ENCODE results near the gene RALBP1. TPM values are rescaled to one million over a fixed set of nuclear protein-coding genes. Genes with fewer than 3 reads are reported as not detected.

Gene RALBP1
- total RNA-seq, 1 experiment from 2014 or later: 40.4 TPM

GRCh38 chr18:9550429-9550828 is 75.1 kb downstream of the RALBP1 start:
- Histone ChIP-seq H3K36me3 (ENCODE audit: insufficient read depth, low read length) (peaks cover 43% of the 10 kb centered on the region), H2AFZ (ENCODE audit: low read length) (no peak overlapping the region), H4K20me1 (ENCODE audit: insufficient read depth, low read depth, low read length) (no peaks in the 10 kb centered on the region), H3K9me2 (replicated peaks; ENCODE audit: insufficient read depth, low read length) (no peaks in the 10 kb centered on the region), H3K27me3 (ENCODE audit: low read length) (no peaks in the 10 kb centered on the region), H3K4me1 (ENCODE audit: low read length) (no peaks in the 10 kb centered on the region), H3K27ac (ENCODE audit: low read length) (no peak overlapping the region), H3K9ac (ENCODE audit: low read length) (no peak overlapping the region), H3K79me2 (ENCODE audit: low read length) (0 out of 2 replicates have a peak, but pooled peaks cover 8% of the 10 kb centered on the region), H3K4me2 (ENCODE audit: low read depth, low read length, poor library complexity, severe bottlenecking) (no peak overlapping the region), H3K4me3 (ENCODE audit: low read length) (no peak overlapping the region), H3K9me3 (ENCODE audit: low read length) (peaks cover 8% of the 10 kb centered on the region)
- DNase-seq: no peak

DNA sequence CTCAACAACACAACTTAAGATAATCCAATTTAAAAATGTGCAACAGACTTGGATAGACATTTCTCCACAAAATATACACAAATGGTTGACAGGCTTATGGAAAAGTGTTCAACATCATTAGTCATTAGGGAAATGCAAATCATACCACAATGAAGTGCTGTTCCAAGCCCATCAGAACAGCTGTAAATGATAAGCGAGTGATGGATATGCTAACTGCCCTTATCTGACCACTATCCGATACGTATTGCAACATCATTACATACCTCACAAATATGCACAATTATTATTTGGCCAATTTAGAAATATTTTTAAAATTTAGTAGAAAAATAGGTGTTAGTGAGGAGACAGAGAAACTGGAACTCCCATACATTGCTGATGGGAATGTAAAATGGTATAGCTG is 76.9 kb downstream of the RALBP1 start:
- no peaks in the 10 kb centered on the region for H3K27me3 ChIP-seq (ENCODE audit: low read length)
- H3K9me3 ChIP-seq (ENCODE audit: low read length): peaks cover 8% of the 10 kb centered on the region
- no peak overlapping the region for H3K27ac ChIP-seq (ENCODE audit: low read length)
- H2AFZ ChIP-seq (ENCODE audit: low read length): no peak overlapping the region
- no peak overlapping the region for H3K9ac ChIP-seq (ENCODE audit: low read length)
- H3K9me2 ChIP-seq (replicated peaks; ENCODE audit: insufficient read depth, low read length): no peaks in the 10 kb centered on the region
- 0 out of 2 replicates have a peak, but pooled peaks cover 8% of the 10 kb centered on the region for H3K79me2 ChIP-seq (ENCODE audit: low read length)
- DNase-seq: no peak
- H3K4me1 ChIP-seq (ENCODE audit: low read length): no peaks in the 10 kb centered on the region
- no peaks in the 10 kb centered on the region for H4K20me1 ChIP-seq (ENCODE audit: insufficient read depth, low read depth, low read length)
- no peak overlapping the region for H3K4me3 ChIP-seq (ENCODE audit: low read length)
- peaks cover 47% of the 10 kb centered on the region for H3K36me3 ChIP-seq (ENCODE audit: insufficient read depth, low read length)
- no peak overlapping the region for H3K4me2 ChIP-seq (ENCODE audit: low read depth, low read length, poor library complexity, severe bottlenecking)

GRCh38 chr18:9552616-9553015 is 77.3 kb downstream of the RALBP1 start:
- H3K4me3 ChIP-seq (ENCODE audit: low read length): no peak overlapping the region

DNA sequence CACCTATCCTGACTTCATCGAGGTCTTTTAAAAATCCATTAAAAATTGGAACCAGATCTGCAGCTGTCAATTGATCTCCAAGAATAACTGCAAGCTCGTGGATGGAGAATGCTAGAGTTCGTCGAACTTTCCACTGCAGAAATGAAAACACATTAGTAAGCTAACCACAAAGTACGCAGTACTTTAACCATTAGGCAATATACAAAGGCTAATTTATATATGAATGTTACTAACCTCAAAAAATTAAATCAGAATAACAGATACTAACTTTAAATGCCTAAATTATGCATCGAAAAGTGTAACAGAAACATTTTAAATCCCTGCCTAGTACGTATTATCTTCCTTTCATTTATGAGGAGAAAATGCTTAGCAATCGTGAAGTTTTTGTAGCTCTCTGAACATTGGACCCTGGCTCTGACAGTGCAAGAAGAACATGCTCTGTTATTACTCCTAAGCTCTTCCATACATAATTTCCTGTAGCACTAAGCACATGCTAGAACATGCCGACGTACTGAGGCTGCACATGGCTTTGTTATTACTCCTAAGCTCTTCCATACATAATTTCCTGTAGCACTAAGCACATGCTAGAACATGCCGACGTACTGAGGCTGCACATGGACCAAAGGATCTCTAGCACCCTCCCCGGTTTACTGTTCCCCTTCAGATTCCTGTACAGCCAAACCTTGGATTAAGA is 82.1 kb downstream of the RALBP1 start:
- 0 out of 2 replicates have a peak, but pooled peaks cover 5% of the 10 kb centered on the region for H3K79me2 ChIP-seq (ENCODE audit: low read length)
- no peak overlapping the region for H2AFZ ChIP-seq (ENCODE audit: low read length)
- H4K20me1 ChIP-seq (ENCODE audit: insufficient read depth, low read depth, low read length): no peaks in the 10 kb centered on the region
- no peaks in the 10 kb centered on the region for H3K9me2 ChIP-seq (replicated peaks; ENCODE audit: insufficient read depth, low read length)
- H3K27ac ChIP-seq (ENCODE audit: low read length): no peak overlapping the region
- H3K4me2 ChIP-seq (ENCODE audit: low read depth, low read length, poor library complexity, severe bottlenecking): no peak overlapping the region
- peaks cover 59% of the 10 kb centered on the region for H3K36me3 ChIP-seq (ENCODE audit: insufficient read depth, low read length)
- H3K27me3 ChIP-seq (ENCODE audit: low read length): no peaks in the 10 kb centered on the region
- no peaks in the 10 kb centered on the region for H3K4me1 ChIP-seq (ENCODE audit: low read length)
- H3K4me3 ChIP-seq (ENCODE audit: low read length): no peak overlapping the region
- H3K9me3 ChIP-seq (ENCODE audit: low read length): peaks cover 8% of the 10 kb centered on the region
- DNase-seq: no peak
- no peak overlapping the region for H3K9ac ChIP-seq (ENCODE audit: low read length)

More at GRCh38 chr18:9552616-9553015, 77.3 kb downstream of the RALBP1 start:
- Histone ChIP-seq H3K36me3 (ENCODE audit: insufficient read depth, low read length) (peaks cover 48% of the 10 kb centered on the region), H3K79me2 (ENCODE audit: low read length) (0 out of 2 replicates have a peak, but pooled peaks cover 8% of the 10 kb centered on the region), H3K27me3 (ENCODE audit: low read length) (no peaks in the 10 kb centered on the region), H3K27ac (ENCODE audit: low read length) (no peak overlapping the region), H3K4me1 (ENCODE audit: low read length) (no peaks in the 10 kb centered on the region), H3K9me2 (replicated peaks; ENCODE audit: insufficient read depth, low read length) (no peaks in the 10 kb centered on the region), H4K20me1 (ENCODE audit: insufficient read depth, low read depth, low read length) (no peaks in the 10 kb centered on the region), H3K4me2 (ENCODE audit: low read depth, low read length, poor library complexity, severe bottlenecking) (no peak overlapping the region), H3K9ac (ENCODE audit: low read length) (no peak overlapping the region), H3K9me3 (ENCODE audit: low read length) (peaks cover 8% of the 10 kb centered on the region), H2AFZ (ENCODE audit: low read length) (no peak overlapping the region)
- DNase-seq: no peak

DNA sequence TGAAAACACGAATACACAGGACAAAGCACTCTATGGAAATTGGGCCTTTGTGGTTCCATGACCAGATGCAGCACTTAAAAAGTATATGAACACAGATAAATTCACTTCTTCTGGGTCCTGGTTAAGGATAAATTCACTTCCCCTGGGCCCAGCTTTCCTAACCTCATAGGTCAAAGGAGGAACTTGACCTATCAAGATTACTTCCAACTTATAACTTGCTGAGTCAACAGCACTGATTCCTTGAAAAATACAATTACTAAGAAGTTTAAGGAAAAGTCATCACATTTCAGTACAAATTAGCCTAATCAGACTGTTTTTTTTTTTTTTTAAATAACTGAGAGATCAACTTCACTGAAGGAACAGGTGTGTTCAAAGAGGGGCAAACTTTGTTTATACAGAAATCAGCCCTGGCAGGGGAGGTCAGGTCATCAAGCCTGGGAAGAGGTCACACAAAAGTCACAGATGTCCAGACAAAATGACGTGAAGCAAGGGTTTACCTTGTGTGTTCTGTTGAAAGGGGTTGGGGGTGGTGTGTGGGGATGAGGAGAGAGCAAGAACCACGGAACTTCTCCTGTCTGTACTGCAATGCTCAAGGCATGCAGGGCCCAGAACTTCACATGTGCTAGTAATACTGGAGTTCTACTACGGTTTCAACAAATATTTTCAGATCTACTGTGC is 83.2 kb downstream of the RALBP1 start:
- Histone ChIP-seq H3K27me3 (ENCODE audit: low read length) (no peaks in the 10 kb centered on the region), H2AFZ (ENCODE audit: low read length) (no peak overlapping the region), H3K79me2 (ENCODE audit: low read length) (no peaks in the 10 kb centered on the region), H3K4me1 (ENCODE audit: low read length) (no peaks in the 10 kb centered on the region), H3K9me2 (replicated peaks; ENCODE audit: insufficient read depth, low read length) (no peaks in the 10 kb centered on the region), H4K20me1 (ENCODE audit: insufficient read depth, low read depth, low read length) (no peaks in the 10 kb centered on the region), H3K9ac (ENCODE audit: low read length) (no peak overlapping the region), H3K4me3 (ENCODE audit: low read length) (no peak overlapping the region), H3K4me2 (ENCODE audit: low read depth, low read length, poor library complexity, severe bottlenecking) (no peak overlapping the region), H3K36me3 (ENCODE audit: insufficient read depth, low read length) (peaks cover 56% of the 10 kb centered on the region), H3K9me3 (ENCODE audit: low read length) (no peaks in the 10 kb centered on the region), H3K27ac (ENCODE audit: low read length) (no peak overlapping the region)
- no peak for DNase-seq

GRCh38 chr18:9559253-9559652 is 83.9 kb downstream of the RALBP1 start:
- Histone ChIP-seq H3K36me3 (ENCODE audit: insufficient read depth, low read length) (peaks cover 51% of the 10 kb centered on the region; the same call in 1 of the 2 replicates), H3K4me2 (ENCODE audit: low read depth, low read length, poor library complexity, severe bottlenecking) (no peak overlapping the region), H4K20me1 (ENCODE audit: insufficient read depth, low read depth, low read length) (no peaks in the 10 kb centered on the region), H3K4me1 (ENCODE audit: low read length) (no peaks in the 10 kb centered on the region), H2AFZ (ENCODE audit: low read length) (no peak overlapping the region), H3K79me2 (ENCODE audit: low read length) (no peaks in the 10 kb centered on the region), H3K9ac (ENCODE audit: low read length) (no peak overlapping the region), H3K9me2 (replicated peaks; ENCODE audit: insufficient read depth, low read length) (no peaks in the 10 kb centered on the region), H3K9me3 (ENCODE audit: low read length) (no peaks in the 10 kb centered on the region), H3K27ac (ENCODE audit: low read length) (no peak overlapping the region), H3K4me3 (ENCODE audit: low read length) (no peak overlapping the region), H3K27me3 (ENCODE audit: low read length) (no peaks in the 10 kb centered on the region)
- DNase-seq: no peak

DNA sequence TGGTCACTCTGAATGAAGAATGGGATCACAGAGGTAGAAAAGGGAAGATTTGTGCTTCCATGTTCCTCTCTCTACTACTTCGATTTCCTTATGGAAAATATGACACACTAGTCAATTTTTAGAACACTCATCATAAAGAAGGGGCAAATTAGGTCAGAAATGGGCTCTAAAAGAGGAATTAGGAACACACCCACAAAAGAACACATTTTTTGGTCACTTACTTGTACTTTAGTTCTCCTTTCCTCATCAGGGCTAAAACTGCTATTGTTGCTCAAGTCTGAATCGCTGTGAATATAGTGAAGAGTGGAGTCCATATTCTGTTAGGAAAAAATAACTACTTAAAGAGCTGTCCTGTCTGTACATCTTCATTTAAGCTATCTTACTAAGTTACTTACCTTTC is 86.4 kb downstream of the RALBP1 start:
- H3K4me2 ChIP-seq (ENCODE audit: low read depth, low read length, poor library complexity, severe bottlenecking): no peak overlapping the region
- peaks cover 5% of the 10 kb centered on the region; the same call in 1 of the 2 replicates for H3K79me2 ChIP-seq (ENCODE audit: low read length)
- DNase-seq: no peak
- H3K27me3 ChIP-seq (ENCODE audit: low read length): no peaks in the 10 kb centered on the region
- no peaks in the 10 kb centered on the region for H3K9me2 ChIP-seq (replicated peaks; ENCODE audit: insufficient read depth, low read length)
- no peak overlapping the region for H3K27ac ChIP-seq (ENCODE audit: low read length)
- H3K9me3 ChIP-seq (ENCODE audit: low read length): no peaks in the 10 kb centered on the region
- no peaks in the 10 kb centered on the region for H3K4me1 ChIP-seq (ENCODE audit: low read length)
- H2AFZ ChIP-seq (ENCODE audit: low read length): no peak overlapping the region
- H3K36me3 ChIP-seq (ENCODE audit: insufficient read depth, low read length): peaks cover 38% of the 10 kb centered on the region; the same call in 1 of the 2 replicates
- no peak overlapping the region for H3K9ac ChIP-seq (ENCODE audit: low read length)
- H4K20me1 ChIP-seq (ENCODE audit: insufficient read depth, low read depth, low read length): no peaks in the 10 kb centered on the region
- H3K4me3 ChIP-seq (ENCODE audit: low read length): no peak overlapping the region

DNA sequence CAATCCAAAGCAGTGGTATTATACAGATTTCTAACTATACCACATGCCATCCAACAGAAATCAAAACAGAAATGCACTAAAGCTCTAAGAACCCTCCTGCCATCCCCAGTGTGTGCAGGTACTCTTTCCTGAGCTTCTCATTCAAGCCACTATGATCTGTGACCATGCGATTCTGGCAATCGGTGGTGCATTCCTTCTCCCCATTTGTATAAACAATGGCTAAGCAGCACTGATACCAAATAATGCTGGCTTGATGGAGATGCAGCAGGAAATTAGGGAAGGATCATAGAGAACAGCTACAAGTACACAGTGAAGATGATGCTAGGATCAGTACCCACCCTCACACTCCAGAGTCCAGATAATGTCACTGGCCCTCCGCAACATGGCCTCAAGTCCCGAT is 87.3 kb downstream of the RALBP1 start:
- Histone ChIP-seq H3K4me2 (ENCODE audit: low read depth, low read length, poor library complexity, severe bottlenecking) (no peak overlapping the region), H3K9ac (ENCODE audit: low read length) (no peak overlapping the region), H3K9me3 (ENCODE audit: low read length) (no peaks in the 10 kb centered on the region), H2AFZ (ENCODE audit: low read length) (no peak overlapping the region), H3K36me3 (ENCODE audit: insufficient read depth, low read length) (peaks cover 36% of the 10 kb centered on the region; the same call in 1 of the 2 replicates), H3K4me3 (ENCODE audit: low read length) (no peak overlapping the region), H4K20me1 (ENCODE audit: insufficient read depth, low read depth, low read length) (no peaks in the 10 kb centered on the region), H3K4me1 (ENCODE audit: low read length) (no peaks in the 10 kb centered on the region), H3K27me3 (ENCODE audit: low read length) (no peaks in the 10 kb centered on the region), H3K79me2 (ENCODE audit: low read length) (peaks cover 12% of the 10 kb centered on the region), H3K27ac (ENCODE audit: low read length) (no peak overlapping the region), H3K9me2 (replicated peaks; ENCODE audit: insufficient read depth, low read length) (no peaks in the 10 kb centered on the region)
- DNase-seq: no peak

Data from Karpas-422 (cell line).